Heart left ventricle (tissue), 16 donors: ENCODE measurements around the gene PILRA. TPM values are rescaled to one million over a fixed set of nuclear protein-coding genes. Genes with fewer than 3 reads are reported as not detected.
"Not testable (repeated sequence)": the region's sequence is repeated elsewhere in the genome, so short reads cannot be mapped to it uniquely, and the experiment has no call there.

Source experiments
- ATAC-seq, 4 donors: fragments of 200-7000 bp; cut with Tn5 transposase; one replicate each; pipeline ENCODE4 v1.9.1; 2020 to 2022; ENCODE audit warnings: moderate library complexity in 4 of 4, mild to moderate bottlenecking in 3 of 4, moderate number of reproducible peaks in 1 of 4
- DNase-seq, 5 donors: peaks; one replicate each; pipeline ENCODE4 v3.0.0-alpha.2; 2020
- H3K27ac ChIP-seq, 12 donors: fragments of 200-600 bp; sonication (generic) in 4 of 12; one replicate each; pipeline versions ENCODE4 v1.5.0 to v1.8.0; 2016 to 2022; ENCODE audit warnings: mild to moderate bottlenecking in 2 of 12
- H3K27me3 ChIP-seq, 9 donors: fragments of 200-600 bp; sonication (generic) in 2 of 9; one replicate each; pipeline versions ENCODE4 v1.5.1 to v1.8.0; 2016 to 2022; ENCODE audit warnings: mild to moderate bottlenecking in 3 of 9
- H3K36me3 ChIP-seq, 9 donors: fragments of 200-600 bp; sonication (generic) in 2 of 9; one replicate each; pipeline versions ENCODE4 v1.5.0 to v1.8.0; 2018 to 2022; ENCODE audit warnings: mild to moderate bottlenecking in 2 of 9
- H3K4me1 ChIP-seq, 12 donors: fragments of 200-600 bp; sonication (generic) in 4 of 12; one replicate each; pipeline versions ENCODE4 v1.5.0 to v1.8.0; 2016 to 2022; ENCODE audit warnings: mild to moderate bottlenecking in 3 of 12
- H3K4me3 ChIP-seq, 12 donors: fragments of 200-600 bp; sonication (generic) in 4 of 12; one replicate each; pipeline versions ENCODE4 v1.5.0 to v1.8.0; 2017 to 2022; ENCODE audit warnings: mild to moderate bottlenecking in 9 of 12, moderate library complexity in 4 of 12
- H3K9me3 ChIP-seq, 12 donors: fragments of 200-600 bp; sonication (generic) in 4 of 12; one replicate each; pipeline versions ENCODE4 v1.5.0 to v1.8.0; 2016 to 2022; ENCODE audit warnings: mild to moderate bottlenecking in 1 of 12
- POLR2A ChIP-seq, 2 donors: fragments of 450-650 bp; IDR thresholded peaks; one replicate each; pipeline ENCODE4 v1.6.1; 2017; ENCODE audit warnings: antibody characterized with exemption in 2 of 2, mild to moderate bottlenecking in 2 of 2, moderate library complexity in 2 of 2
- WGBS, 4 donors: extraction: QIAGEN DNeasy Blood & Tissue Kit in 2 of 4; methylation state at CpG; one replicate each; pipeline versions ENCODE4 v1.1.5 to v1.1.7; 2013 to 2018; 5-methylcytosine and 5-hydroxymethylcytosine counted together
- intact Hi-C, 10 donors: fragments of 100-400 bp; cut with DNase I; formaldehyde crosslinking; loops; one replicate each; pipeline versions ENCODE4 v1.11.1 to v1.14.2; 2022
- polyA plus RNA-seq, 2 donors: library from polyadenylated mRNA; stranded (reverse); fragments of 200-250 nt; gene quantifications; one replicate each; pipeline ENCODE4 v1.2.3, GENCODE V29; 2013
- total RNA-seq, 9 donors: library from RNA; depleted of rRNA in 2 of 9; stranded (reverse); fragments of >200 nt in 2 of 9; fragmentation: NEBNext Ultra II Directional in 3 of 9; extraction: Animal tissue kit (Norgen Biotek cat#: 25700) in 3 of 9; gene quantifications; one replicate each; pipeline versions ENCODE4 v1.1.0 to v1.2.4, GENCODE V29; 2016 to 2023
- TF ChIP-seq, protein P1 (sequence below), 12 donors: fragments of 200-600 bp; sonication (generic) in 4 of 12; IDR thresholded peaks; one replicate each; pipeline versions ENCODE4 v1.5.0 to v1.8.0; 2018 to 2022; ENCODE audit warnings: antibody characterized with exemption in 12 of 12, mild to moderate bottlenecking in 5 of 12
- donor health status: ischemic (EF 13 %, LVEDD 7.1; RV severe dilation, severe dysfunction).
- donor health status: healthy with polysubstance abuse.
- donor health status: DM: no; HTN: yes; CAD: no.
- donor health status: DM: no; HTN: no; CAD: no.
- donor health status: ischemic (EF 25% LVEDD 6.9; RV normal size, moderate dysfunction).
- donor health status: ischemic (EF 25% LVEDD 5.7; RV mildly dilated, moderate dysfunction).
- donor health status: healthy.
- donor health status: DM: yes; HTN: yes; CAD: no.
- donor health status: ischemic (EF 35%, LVEDD 5.7; RV mildly dilated, moderate dysfunction).
- donor health status: nonischemic (EF 11% LVEDD 7.7; RV severe dilation, severe dysfunction).
- donor health status: DM: yes; HTN: yes; CAD: no.
- donor health status: PGD.
- donor health status: ischemic (EF 29% LVEDD 5.4; RV normal size, mild dysfunction).
- donor health status: nonischemic (EF 23%, LVEDD 6.1; RV moderate dilation, normal function).

Gene PILRA
- total and polyA plus RNA-seq, 11 donors, result 0.69 to 30.5 (median 3.4) TPM

GRCh38 chr7:100444311-100445278, 71.3 kb downstream of the PILRA start:
- intact Hi-C loops, result no loop called here
- H3K9me3 ChIP-seq, result no peaks in the 10 kb centered on the region
- DNase-seq, result peak in 2 of 5 donors; percentile 60 to 61
- peak overlapping the region; percentile 59 to 82 (median 78) for H3K27ac ChIP-seq
- no peak overlapping the region for H3K4me3 ChIP-seq
- 26 to 36% (median 28%) methylated on average over 9 to 14 of the region's 14 CpGs for WGBS, 4 donors
- H3K27me3 ChIP-seq, result no peaks in the 10 kb centered on the region
- ATAC-seq, result peak; percentile 57 to 93 (median 74)
- peaks cover 0 to 33% (median 16%) of the 10 kb centered on the region in 12 donors for H3K4me1 ChIP-seq
- TF ChIP-seq POLR2A (IDR thresholded peaks at IDR 0.05), result no peak
- TF ChIP-seq, protein P1, sequence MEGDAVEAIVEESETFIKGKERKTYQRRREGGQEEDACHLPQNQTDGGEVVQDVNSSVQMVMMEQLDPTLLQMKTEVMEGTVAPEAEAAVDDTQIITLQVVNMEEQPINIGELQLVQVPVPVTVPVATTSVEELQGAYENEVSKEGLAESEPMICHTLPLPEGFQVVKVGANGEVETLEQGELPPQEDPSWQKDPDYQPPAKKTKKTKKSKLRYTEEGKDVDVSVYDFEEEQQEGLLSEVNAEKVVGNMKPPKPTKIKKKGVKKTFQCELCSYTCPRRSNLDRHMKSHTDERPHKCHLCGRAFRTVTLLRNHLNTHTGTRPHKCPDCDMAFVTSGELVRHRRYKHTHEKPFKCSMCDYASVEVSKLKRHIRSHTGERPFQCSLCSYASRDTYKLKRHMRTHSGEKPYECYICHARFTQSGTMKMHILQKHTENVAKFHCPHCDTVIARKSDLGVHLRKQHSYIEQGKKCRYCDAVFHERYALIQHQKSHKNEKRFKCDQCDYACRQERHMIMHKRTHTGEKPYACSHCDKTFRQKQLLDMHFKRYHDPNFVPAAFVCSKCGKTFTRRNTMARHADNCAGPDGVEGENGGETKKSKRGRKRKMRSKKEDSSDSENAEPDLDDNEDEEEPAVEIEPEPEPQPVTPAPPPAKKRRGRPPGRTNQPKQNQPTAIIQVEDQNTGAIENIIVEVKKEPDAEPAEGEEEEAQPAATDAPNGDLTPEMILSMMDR (IDR thresholded peaks at IDR 0.05), result no peak
- H3K36me3 ChIP-seq, result no peaks in the 10 kb centered on the region

DNA sequence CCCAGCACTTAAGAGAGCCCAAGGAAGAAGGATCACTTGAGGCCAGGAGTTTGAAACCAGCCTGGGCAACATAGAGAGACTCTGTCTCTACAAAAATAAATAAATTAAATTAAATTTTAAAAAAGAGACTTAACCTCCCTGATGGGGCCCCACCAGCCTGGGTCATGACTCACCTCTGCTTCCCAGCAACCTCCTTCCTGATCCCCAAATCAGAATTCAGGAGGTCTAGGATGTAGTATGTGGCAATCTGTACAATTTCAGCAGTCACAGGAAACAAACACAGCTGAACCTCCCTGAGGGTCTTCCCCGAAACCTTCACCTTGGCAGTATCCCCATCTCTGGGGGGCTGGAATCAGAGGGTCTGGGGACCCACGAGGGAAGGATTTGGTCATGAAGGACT, 72.8 kb downstream of the PILRA start:
- intact Hi-C loops, result no loop called here
- 67 to 79% (median 72%) methylated on average over 2 of the region's 2 CpGs for WGBS, 4 donors
- peak overlapping the region in 2 of 12 donors; percentile 5 to 79 for H3K27ac ChIP-seq
- no peak overlapping the region for H3K4me3 ChIP-seq
- peaks cover 0 to 43% (median 17%) of the 10 kb centered on the region in 12 donors for H3K4me1 ChIP-seq
- H3K9me3 ChIP-seq, result no peaks in the 10 kb centered on the region
- no peak for DNase-seq
- no peaks in the 10 kb centered on the region for H3K36me3 ChIP-seq
- no peaks in the 10 kb centered on the region for H3K27me3 ChIP-seq
- no peak for ATAC-seq
- no peak for TF ChIP-seq POLR2A (IDR thresholded peaks at IDR 0.05)
- TF ChIP-seq, protein P1 (IDR thresholded peaks at IDR 0.05), result no peak

DNA sequence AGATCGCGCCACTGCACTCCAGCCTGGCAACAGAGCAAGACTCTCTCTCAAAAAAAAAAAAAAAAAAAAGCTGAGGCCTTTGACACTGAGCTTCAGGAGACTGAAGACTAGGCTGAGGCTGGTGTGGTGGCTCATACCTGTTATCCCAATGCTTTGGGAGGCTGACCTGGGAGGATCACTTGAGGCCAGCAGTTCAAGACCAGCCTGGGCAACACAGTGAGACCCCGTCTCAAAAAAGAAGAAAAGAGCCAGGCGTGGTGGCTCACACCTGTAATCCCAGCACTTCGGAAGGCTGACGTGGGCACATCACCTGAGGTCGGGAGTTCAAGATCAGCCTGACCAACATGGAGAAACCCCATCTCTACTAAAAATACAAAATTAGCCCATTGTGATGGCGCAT, 74.1 kb downstream of the PILRA start:
- H3K27ac ChIP-seq, H3K27me3 ChIP-seq, H3K9me3 ChIP-seq, ATAC-seq, H3K4me3 ChIP-seq, H3K36me3 ChIP-seq, intact Hi-C loops: not testable (repeated sequence)
- DNase-seq, result peak in 1 of 5 donors; percentile 3
- H3K4me1 ChIP-seq, result peaks cover 0 to 43% (median 17%) of the 10 kb centered on the region in 12 donors
- 85 to 98% (median 97%) methylated on average over 8 of the region's 8 CpGs for WGBS, 4 donors

DNA sequence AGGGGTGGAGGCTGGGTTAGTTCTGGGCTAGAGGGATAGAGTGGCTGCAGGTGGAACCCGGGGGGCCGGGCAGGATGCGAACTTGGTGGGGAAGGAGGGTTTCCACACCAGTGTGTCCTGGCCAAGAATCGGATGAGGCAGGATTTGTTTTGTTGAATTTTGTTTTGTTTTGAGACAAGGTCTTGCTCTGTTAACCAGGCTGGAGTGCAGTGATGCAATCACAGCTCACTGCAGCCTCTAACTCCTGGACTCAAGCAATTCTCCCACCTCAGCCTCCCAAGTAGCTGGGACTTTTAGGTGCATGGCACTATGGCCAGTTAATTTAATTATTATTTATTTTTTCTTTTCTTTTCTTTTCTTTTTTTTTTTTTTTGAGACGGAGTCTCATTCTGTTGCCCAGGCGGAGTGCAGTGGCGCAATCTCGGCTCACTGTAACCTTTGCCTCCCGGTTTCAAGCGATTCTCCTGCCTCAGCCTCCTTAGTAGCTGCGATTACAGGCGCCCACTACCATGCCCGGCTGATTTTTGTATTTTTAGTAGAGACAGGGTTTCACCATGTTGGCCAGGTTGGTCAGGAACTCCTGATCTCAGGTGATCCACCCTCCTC, 76.0 kb downstream of the PILRA start:
- intact Hi-C loops, result no loop called here
- no peaks in the 10 kb centered on the region for H3K27me3 ChIP-seq
- TF ChIP-seq POLR2A (IDR thresholded peaks at IDR 0.05), result no peak
- TF ChIP-seq, protein P1 (IDR thresholded peaks at IDR 0.05), result no peak
- no peaks in the 10 kb centered on the region for H3K36me3 ChIP-seq
- peaks cover 0 to 32% (median 9%) of the 10 kb centered on the region in 12 donors for H3K4me1 ChIP-seq
- peak overlapping the region in 4 of 12 donors; percentile 60 to 82 (median 66) for H3K4me3 ChIP-seq
- WGBS, 4 donors, result 87 to 92% (median 90%) methylated on average over 13 of the region's 13 CpGs
- ATAC-seq (no peak), DNase-seq (peak in 1 of 5 donors; percentile 18)
- H3K27ac ChIP-seq, result peak overlapping the region in 5 of 12 donors; percentile 85 to 97 (median 90)
- no peaks in the 10 kb centered on the region for H3K9me3 ChIP-seq

Other genes starting within 250 kb of the PILRA start
- gene MBLAC1, start 246.5 kb upstream of the PILRA start, total RNA-seq, result 1 to 10 TPM; 1.3 to 2.7 (median 2.0) TPM
- 1 to 10 TPM; 1.4 to 3.2 TPM for gene MBLAC1, start 246.5 kb upstream of the PILRA start, polyA plus RNA-seq
- 100 to 1,000 TPM in 3 of 9 donors, 10 to 100 TPM in 6; 64.6 to 160 (median 91.7) TPM for gene LAMTOR4, start 224.6 kb upstream of the PILRA start, total RNA-seq
- 100 to 1,000 TPM; 155 to 158 TPM for gene LAMTOR4, start 224.6 kb upstream of the PILRA start, polyA plus RNA-seq
- 10 to 100 TPM in 2 of 9 donors, 1 to 10 TPM in 7; 4.0 to 14.9 (median 7.4) TPM for gene TRAPPC14, start 214.8 kb upstream of the PILRA start, total RNA-seq
- 1 to 10 TPM; 6.2 to 9.2 TPM for gene TRAPPC14, start 214.8 kb upstream of the PILRA start, polyA plus RNA-seq
- 1 to 10 TPM in 7 of 9 donors, under 1 TPM in 2; 0.67 to 9.0 (median 1.6) TPM for gene GAL3ST4, start 204.9 kb upstream of the PILRA start, total RNA-seq
- 1 to 10 TPM in 1 of 2 donors, under 1 TPM in 1; 0.80 to 1.3 TPM for gene GAL3ST4, start 204.9 kb upstream of the PILRA start, polyA plus RNA-seq
- 1 to 10 TPM in 2 of 9 donors, under 1 TPM in 5, not detected in 2; 0.27 to 1.1 (median 0.50) TPM for gene GPC2, start 196.1 kb upstream of the PILRA start, total RNA-seq
- gene GPC2, start 196.1 kb upstream of the PILRA start, polyA plus RNA-seq, result under 1 TPM; 0.50 to 0.76 TPM
- gene STAG3, start 195.6 kb upstream of the PILRA start, total RNA-seq, result 1 to 10 TPM in 2 of 9 donors, under 1 TPM in 6, not detected in 1; 0.09 to 1.3 (median 0.58) TPM
- under 1 TPM; 0.11 to 0.88 TPM for gene STAG3, start 195.6 kb upstream of the PILRA start, polyA plus RNA-seq
- gene PVRIG, start 153.5 kb upstream of the PILRA start, total RNA-seq, result 1 to 10 TPM in 1 of 9 donors, under 1 TPM in 2, not detected in 6; 0.63 to 2.7 (median 0.97) TPM
- gene PVRIG, start 153.5 kb upstream of the PILRA start, polyA plus RNA-seq, result under 1 TPM; 0.08 to 0.11 TPM
- not detected for gene SPDYE3, start 65.8 kb upstream of the PILRA start, total RNA-seq
- gene SPDYE3, start 65.8 kb upstream of the PILRA start, polyA plus RNA-seq, result under 1 TPM; 0.03 to 0.15 TPM
- gene PILRB, start 15.4 kb upstream of the PILRA start, total RNA-seq, result 10 to 100 TPM in 4 of 9 donors, 1 to 10 TPM in 5; 6.2 to 15.1 (median 10.0) TPM
- gene PILRB, start 15.4 kb upstream of the PILRA start, polyA plus RNA-seq, result 10 to 100 TPM in 1 of 2 donors, 1 to 10 TPM in 1; 8.7 to 24.2 TPM
- gene ZCWPW1, start 55.2 kb downstream of the PILRA start, total RNA-seq, result 1 to 10 TPM; 2.8 to 6.2 (median 3.7) TPM
- gene ZCWPW1, start 55.2 kb downstream of the PILRA start, polyA plus RNA-seq, result 1 to 10 TPM; 5.1 to 6.4 TPM
- 10 to 100 TPM; 15.8 to 30.3 (median 21.5) TPM for gene MEPCE, start 56.3 kb downstream of the PILRA start, total RNA-seq
- 10 to 100 TPM; 14.6 to 24.5 TPM for gene MEPCE, start 56.3 kb downstream of the PILRA start, polyA plus RNA-seq
- gene PPP1R35, start 63.0 kb downstream of the PILRA start, total RNA-seq, result 10 to 100 TPM in 8 of 9 donors, 1 to 10 TPM in 1; 9.6 to 26.8 (median 12.4) TPM
- 10 to 100 TPM; 17.7 to 28.4 TPM for gene PPP1R35, start 63.0 kb downstream of the PILRA start, polyA plus RNA-seq
- under 1 TPM in 5 of 9 donors, not detected in 4; 0.27 to 0.77 (median 0.39) TPM for gene SPACDR, start 90.8 kb downstream of the PILRA start, total RNA-seq
- gene SPACDR, start 90.8 kb downstream of the PILRA start, polyA plus RNA-seq, result under 1 TPM; 0.61 to 0.78 TPM
- 10 to 100 TPM; 41.8 to 55.5 (median 49.0) TPM for gene TSC22D4, start 105.7 kb downstream of the PILRA start, total RNA-seq
- 10 to 100 TPM; 42.2 to 47.0 TPM for gene TSC22D4, start 105.7 kb downstream of the PILRA start, polyA plus RNA-seq
- gene NYAP1, start 110.4 kb downstream of the PILRA start, total RNA-seq, result 1 to 10 TPM in 1 of 9 donors, under 1 TPM in 5, not detected in 3; 0.16 to 1.1 (median 0.35) TPM
- gene NYAP1, start 110.4 kb downstream of the PILRA start, polyA plus RNA-seq, result under 1 TPM; 0.42 to 0.50 TPM
- gene AGFG2, start 165.7 kb downstream of the PILRA start, total RNA-seq, result 10 to 100 TPM; 24.1 to 36.9 (median 32.8) TPM
- gene AGFG2, start 165.7 kb downstream of the PILRA start, polyA plus RNA-seq, result 10 to 100 TPM; 12.5 to 30.8 TPM
- 1 to 10 TPM in 2 of 9 donors, under 1 TPM in 3, not detected in 4; 0.35 to 2.3 (median 0.72) TPM for gene SAP25, start 200.4 kb downstream of the PILRA start, total RNA-seq
- gene SAP25, start 200.4 kb downstream of the PILRA start, polyA plus RNA-seq, result under 1 TPM; 0.30 to 0.65 TPM
- gene LRCH4, start 212.6 kb downstream of the PILRA start, total RNA-seq, result 10 to 100 TPM; 18.5 to 46.6 (median 29.2) TPM
- 10 to 100 TPM; 34.1 to 42.0 TPM for gene LRCH4, start 212.6 kb downstream of the PILRA start, polyA plus RNA-seq
- under 1 TPM in 6 of 9 donors, not detected in 3; 0.11 to 0.75 (median 0.48) TPM for gene FBXO24, start 212.8 kb downstream of the PILRA start, total RNA-seq
- gene FBXO24, start 212.8 kb downstream of the PILRA start, polyA plus RNA-seq, result under 1 TPM in 1 of 2 donors, not detected in 1; 0.14 TPM
- gene PCOLCE, start 228.9 kb downstream of the PILRA start, total RNA-seq, result 10 to 100 TPM; 15.7 to 68.1 (median 28.3) TPM
- gene PCOLCE, start 228.9 kb downstream of the PILRA start, polyA plus RNA-seq, result 10 to 100 TPM; 33.5 to 35.4 TPM
- gene MOSPD3, start 239.1 kb downstream of the PILRA start, total RNA-seq, result 10 to 100 TPM in 5 of 9 donors, 1 to 10 TPM in 4; 6.7 to 13.8 (median 10.4) TPM
- gene MOSPD3, start 239.1 kb downstream of the PILRA start, polyA plus RNA-seq, result 10 to 100 TPM; 10.4 to 12.3 TPM